ENCODE data around the gene PTPRZ1.

The PTPRZ1 gene

DNA sequence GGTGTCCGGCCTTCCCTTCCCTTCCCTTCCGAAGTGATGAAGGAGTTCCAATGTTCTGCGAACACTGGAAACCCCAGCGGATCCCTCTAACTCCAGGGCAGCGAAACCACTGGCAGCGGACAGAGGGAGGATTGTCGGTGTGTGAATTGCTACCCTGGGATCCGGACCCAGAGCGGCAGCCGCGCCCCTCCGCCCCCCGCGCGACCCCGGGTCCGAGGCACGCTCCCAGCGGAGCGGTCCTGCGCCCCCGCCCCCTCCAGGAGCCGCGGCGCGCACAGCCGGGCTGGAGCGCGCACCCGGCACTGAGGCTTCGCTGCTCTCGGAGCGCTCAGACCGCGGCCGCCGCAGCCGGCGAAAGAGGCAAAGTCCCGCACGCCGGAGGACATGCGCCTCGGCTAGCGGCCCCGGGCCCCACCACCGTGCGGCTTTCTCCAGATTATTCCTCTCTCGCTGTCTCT lies at the start of gene PTPRZ1:
Gene PTPRZ1, plus strand, starts transcription at position 331 of the 458 bp plus-strand sequence. CDS start 339 bp downstream, outside the sequence.
- DNase-seq (ENCODE audit: low spot score), result peak; percentile 21

- DNase-seq (ENCODE audit: low spot score), result no peak
These were observed 48.7 kb upstream of the PTPRZ1 start for GRCh38 chr7:121824276-121824675.

DNA sequence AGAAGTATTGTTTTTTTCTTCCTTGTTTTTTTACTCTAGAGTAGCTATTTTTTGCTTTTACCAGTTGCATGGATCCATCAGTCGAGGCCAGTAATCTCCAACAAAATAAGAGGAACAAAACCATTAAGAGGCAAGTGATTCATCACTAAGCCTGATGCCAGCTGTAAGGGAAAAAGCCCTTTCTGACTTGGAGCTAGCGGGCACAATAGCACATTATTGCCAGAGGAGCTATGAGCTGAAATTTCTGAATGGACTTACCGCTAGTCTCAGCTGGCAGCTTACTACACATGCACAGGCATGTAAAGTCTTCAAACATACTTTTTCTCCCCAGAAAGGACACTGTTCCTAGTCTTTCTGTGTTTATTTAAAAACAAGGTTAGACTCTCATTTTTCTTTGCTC lies 41.6 kb upstream of the PTPRZ1 start:
- no peak for DNase-seq (ENCODE audit: low spot score)

DNA sequence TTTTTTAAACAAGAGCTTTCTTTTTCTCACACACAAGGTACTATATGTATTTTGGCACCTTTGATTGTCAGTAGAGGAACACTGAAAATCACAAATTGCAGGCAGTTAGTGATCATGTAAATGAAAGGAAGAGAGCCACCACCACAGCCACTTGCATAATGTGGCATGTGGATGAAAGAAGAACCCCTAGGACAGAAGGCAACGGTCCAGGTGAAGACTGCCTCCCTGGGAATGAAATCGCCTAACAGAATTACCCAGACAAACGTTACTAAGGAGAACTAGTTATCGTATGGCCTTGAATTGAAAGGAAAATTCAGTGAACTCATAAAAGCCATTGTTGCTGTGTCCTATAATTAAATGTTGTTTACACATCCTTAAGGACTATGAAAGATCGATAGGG lies 41.2 kb upstream of the PTPRZ1 start:
- DNase-seq (ENCODE audit: low spot score), result no peak

DNA sequence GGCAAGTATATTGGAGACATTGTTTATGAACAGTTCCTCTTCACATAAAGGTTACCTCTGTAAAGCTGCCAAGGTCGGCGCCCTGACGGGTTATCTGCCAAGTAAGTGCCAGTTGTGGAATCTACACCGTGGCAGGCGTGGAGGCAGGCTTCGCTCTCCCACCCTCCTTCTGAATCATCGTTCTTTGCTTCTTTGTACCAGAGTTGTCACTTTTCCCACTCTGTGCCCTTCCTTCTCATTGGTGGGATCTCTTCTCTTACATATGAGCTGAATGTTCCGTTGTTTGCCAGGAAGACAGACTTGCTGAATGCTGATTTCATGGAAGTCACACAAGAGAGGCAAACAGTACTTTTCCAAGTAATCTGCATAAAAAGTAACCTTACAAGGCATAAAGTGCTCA lies 40.6 kb upstream of the PTPRZ1 start:
- DNase-seq (ENCODE audit: low spot score), result no peak

GRCh38 chr7:121833991-121834390 lies 39.0 kb upstream of the PTPRZ1 start:
- DNase-seq (ENCODE audit: low spot score), result no peak

GRCh38 chr7:121837462-121837861 lies 35.5 kb upstream of the PTPRZ1 start:
- DNase-seq (ENCODE audit: low spot score), result no peak

DNA sequence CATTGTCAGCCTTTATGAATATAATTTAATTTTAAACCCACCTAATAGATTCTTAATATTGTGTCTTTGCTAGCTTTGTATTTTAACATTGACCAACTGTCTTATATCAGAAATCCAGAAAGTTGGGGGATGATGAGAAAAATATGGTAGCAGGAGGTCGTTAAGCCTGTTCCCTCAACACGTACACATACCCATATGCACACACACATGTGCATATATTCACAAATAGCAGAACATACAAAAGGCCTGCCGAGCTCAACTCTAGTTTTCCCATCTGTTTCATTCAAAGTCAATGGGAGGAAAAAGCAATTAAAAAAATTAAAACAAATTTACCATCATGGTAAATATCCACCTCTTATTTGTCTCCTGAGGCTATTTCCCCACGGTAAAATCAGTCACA lies 25.9 kb upstream of the PTPRZ1 start:
- no peak for DNase-seq (ENCODE audit: low spot score)

GRCh38 chr7:121853307-121853706 lies 19.7 kb upstream of the PTPRZ1 start:
- DNase-seq (ENCODE audit: low spot score), result no peak

DNA sequence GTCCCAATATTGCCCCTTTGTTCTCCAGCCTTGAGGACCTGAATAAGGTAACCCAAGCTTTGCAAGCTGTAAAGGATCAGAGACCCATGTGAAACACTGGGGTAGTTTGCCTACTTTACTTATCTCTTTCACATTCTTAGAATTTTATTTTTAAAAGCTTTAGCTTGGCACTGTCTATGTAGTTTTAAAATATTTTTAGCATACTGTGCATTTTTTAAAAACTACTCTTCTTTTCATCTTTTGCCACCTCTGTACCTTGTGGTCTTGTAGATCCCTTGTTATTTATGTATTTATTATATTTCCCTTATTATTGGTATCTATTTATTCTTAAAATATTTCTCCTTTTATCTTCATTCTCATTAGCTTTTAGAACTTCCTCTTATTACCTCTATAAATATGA lies 12.0 kb upstream of the PTPRZ1 start:
- DNase-seq (ENCODE audit: low spot score), result no peak

- no peak for DNase-seq (ENCODE audit: low spot score)
These were observed 10.4 kb upstream of the PTPRZ1 start for GRCh38 chr7:121862591-121862990.

GRCh38 chr7:121871188-121871587 lies 1.8 kb upstream of the PTPRZ1 start:
- DNase-seq (ENCODE audit: low spot score), result no peak

- peak; percentile 2 for DNase-seq (ENCODE audit: low spot score)
These were observed 581 bp downstream of the PTPRZ1 start for GRCh38 chr7:121873289-121874194.

DNA sequence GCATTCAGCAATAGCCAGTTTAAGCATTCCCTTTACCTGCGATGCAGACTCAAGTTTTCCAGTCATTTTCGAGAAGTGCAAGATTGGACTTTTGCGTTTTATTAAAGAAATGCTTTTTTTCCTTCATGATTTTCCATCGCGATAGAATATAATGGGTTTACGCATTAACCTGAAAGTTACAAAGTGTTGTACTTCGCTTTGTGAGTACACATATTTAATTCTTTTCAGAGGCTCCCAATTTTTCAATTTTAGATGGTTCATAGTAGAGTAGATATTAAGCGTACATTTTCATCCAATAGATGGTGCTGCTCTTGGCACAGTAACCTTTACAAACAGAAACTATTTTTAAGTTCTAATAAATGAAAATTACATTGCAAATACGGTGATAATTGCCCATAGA lies 1.3 kb downstream of the PTPRZ1 start:
- no peak for DNase-seq (ENCODE audit: low spot score)

GRCh38 chr7:121875203-121875602 lies 2.2 kb downstream of the PTPRZ1 start:
- no peak for DNase-seq (ENCODE audit: low spot score)

- DNase-seq (ENCODE audit: low spot score), result no peak
These were observed 3.9 kb downstream of the PTPRZ1 start for GRCh38 chr7:121876656-121877500.

DNA sequence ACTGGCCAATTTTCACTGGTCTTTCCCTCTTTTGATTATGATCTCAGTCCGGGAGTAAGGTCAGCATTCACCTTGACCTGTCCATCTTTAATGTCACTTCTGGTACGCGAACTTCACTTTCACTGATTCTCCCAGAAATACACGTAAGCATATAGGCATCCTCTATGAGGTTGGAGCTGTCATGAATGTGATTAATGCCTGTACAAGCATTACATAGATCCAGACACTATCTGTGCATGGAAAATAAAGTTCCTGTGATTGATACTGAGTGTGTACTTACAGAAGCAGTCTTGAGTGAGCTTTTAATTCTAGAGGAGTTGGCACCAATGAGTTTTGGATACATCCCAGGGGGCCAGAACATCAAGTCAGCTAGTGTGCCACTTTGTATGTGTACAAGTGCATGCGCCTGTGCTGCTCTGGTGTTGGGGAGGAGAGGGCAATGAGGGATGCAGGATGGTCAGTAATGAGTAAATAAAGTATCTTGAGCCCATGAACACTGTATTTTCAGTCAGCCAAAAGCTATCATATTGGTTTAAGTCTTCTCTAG lies 6.0 kb downstream of the PTPRZ1 start:
- DNase-seq (ENCODE audit: low spot score), result no peak

DNA sequence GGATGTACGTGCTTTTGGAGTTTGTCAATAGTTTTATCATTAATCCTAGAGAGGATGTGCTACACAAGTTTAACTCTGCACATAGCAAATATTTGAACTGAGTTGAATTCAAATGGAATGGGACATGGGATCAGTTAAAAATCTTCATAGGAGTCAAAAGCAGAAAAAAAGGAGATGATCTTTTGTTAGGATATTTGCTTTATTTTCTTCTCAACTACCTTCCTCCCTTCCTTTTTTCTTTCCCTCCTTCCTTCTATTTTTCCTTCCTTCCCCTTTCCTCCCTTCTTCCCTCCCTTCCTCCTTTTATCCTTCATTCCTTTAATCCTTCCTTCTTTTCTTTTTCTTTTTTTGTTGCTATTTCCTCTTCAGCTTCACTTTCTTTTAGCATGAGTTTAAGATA lies 6.6 kb downstream of the PTPRZ1 start:
- no peak for DNase-seq (ENCODE audit: low spot score)

DNA sequence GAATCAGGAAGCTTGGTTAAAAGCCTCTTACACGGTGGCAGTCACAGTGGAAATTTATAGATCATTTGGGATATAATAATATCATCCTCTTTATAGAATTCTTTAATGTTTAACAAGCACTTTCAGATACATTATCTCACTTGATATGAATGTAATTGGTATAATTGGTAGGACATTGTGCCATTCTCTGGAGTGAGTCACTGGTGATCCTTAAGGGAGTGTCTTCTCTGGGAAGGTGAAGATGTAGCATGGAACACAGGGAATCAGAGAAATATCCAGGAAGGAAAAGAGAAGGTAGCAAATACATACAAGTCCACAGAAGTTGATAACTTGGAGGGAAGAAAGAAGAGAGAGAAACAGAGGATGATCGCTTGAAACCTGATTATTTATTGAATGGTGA lies 9.8 kb downstream of the PTPRZ1 start:
- no peak for DNase-seq (ENCODE audit: low spot score)

- no peak for DNase-seq (ENCODE audit: low spot score)
These were observed 12.4 kb downstream of the PTPRZ1 start for GRCh38 chr7:121885166-121885920.

- no peak for DNase-seq (ENCODE audit: low spot score)
These were observed 14.7 kb downstream of the PTPRZ1 start for GRCh38 chr7:121887634-121888033.

- no peak for DNase-seq (ENCODE audit: low spot score)
These were observed 17.9 kb downstream of the PTPRZ1 start for GRCh38 chr7:121890833-121891232.
